ENCODE data around the gene TTC21B. TPM values are rescaled to one million over a fixed set of nuclear protein-coding genes. Genes with fewer than 3 reads are reported as not detected.

The TTC21B gene
- total RNA-seq, 2 donors from 2014 or later = 25.8 to 25.9 TPM

- no peak for TF ChIP-seq CTCF (conservative IDR thresholded peaks at IDR 0.05)
- H3K27ac ChIP-seq (ENCODE audit: low read depth, low read length) = no peak overlapping the region
- H3K36me3 ChIP-seq (ENCODE audit: control insufficient read depth, insufficient read depth, low read length) = no peaks in the 10 kb centered on the region
- Mint-ChIP-seq H3K36me3 (ENCODE audit: low read depth) (no peaks in the 10 kb centered on the region), H3K27me3 (ENCODE audit: insufficient read depth) (no peaks in the 10 kb centered on the region), H3K4me3 (no peak overlapping the region), H3K4me1 (peaks cover 25% of the 10 kb centered on the region), H3K9me3 (no peaks in the 10 kb centered on the region), H3K27ac (no peak overlapping the region)
- WGBS, 2 experiments (ENCODE audit: insufficient coverage in 1 of 2, insufficient read length in 1 of 2) = 95 to 100% methylated on average over 1 to 3 of the region's 3 CpGs
- no peak for DNase-seq
- no peak overlapping the region for H3K9ac ChIP-seq (ENCODE audit: extremely low read depth, low read length, poor library complexity, severe bottlenecking)
- H3K9me3 ChIP-seq (ENCODE audit: control insufficient read depth, low read length) = no peaks in the 10 kb centered on the region
- H3K4me3 ChIP-seq (ENCODE audit: low read length) = no peak overlapping the region
- peaks cover 4% of the 10 kb centered on the region for H3K27me3 ChIP-seq (ENCODE audit: control insufficient read depth, insufficient read depth, low read length, poor library complexity, severe bottlenecking)
- peaks cover 7% of the 10 kb centered on the region for H3K4me1 ChIP-seq (ENCODE audit: control insufficient read depth, insufficient read depth, low read length)
Measured at GRCh38 chr2:165827016-165827920, 126.3 kb downstream of the TTC21B start.

GRCh38 chr2:165825041-165825440 is 128.5 kb downstream of the TTC21B start:
- Mint-ChIP-seq H3K27ac (no peak overlapping the region), H3K27me3 (ENCODE audit: insufficient read depth) (peaks cover 2% of the 10 kb centered on the region), H3K36me3 (ENCODE audit: low read depth) (no peaks in the 10 kb centered on the region), H3K4me3 (no peak overlapping the region), H3K4me1 (peaks cover 25% of the 10 kb centered on the region), H3K9me3 (no peaks in the 10 kb centered on the region)
- TF ChIP-seq CTCF (conservative IDR thresholded peaks at IDR 0.05) = no peak
- DNase-seq = no peak
- Histone ChIP-seq H3K27me3 (ENCODE audit: control insufficient read depth, insufficient read depth, low read length, poor library complexity, severe bottlenecking) (peaks cover 4% of the 10 kb centered on the region), H3K27ac (ENCODE audit: low read depth, low read length) (no peak overlapping the region), H3K9ac (ENCODE audit: extremely low read depth, low read length, poor library complexity, severe bottlenecking) (no peak overlapping the region), H3K4me3 (ENCODE audit: low read length) (no peak overlapping the region), H3K9me3 (ENCODE audit: control insufficient read depth, low read length) (no peaks in the 10 kb centered on the region), H3K36me3 (ENCODE audit: control insufficient read depth, insufficient read depth, low read length) (no peaks in the 10 kb centered on the region), H3K4me1 (ENCODE audit: control insufficient read depth, insufficient read depth, low read length) (peaks cover 7% of the 10 kb centered on the region)
- WGBS, 2 experiments (ENCODE audit: insufficient coverage in 1 of 2, insufficient read length in 1 of 2) = 75 to 78% methylated on average over 2 of the region's 2 CpGs

Other genes starting within 250 kb of the TTC21B start
- 1 to 10 TPM; 9.3 to 9.7 TPM for gene GALNT3, start 159.5 kb downstream of the TTC21B start, total RNA-seq
- gene SCN1A, start 174.2 kb upstream of the TTC21B start, total RNA-seq = not detected